HepG2 (cell line): Measurements from ENCODE around the gene DPY30. TPM values are rescaled to one million over a fixed set of nuclear protein-coding genes. Genes with fewer than 3 reads are reported as not detected.

Source experiments
- AKNA ChIP-seq: sonication (generic); formaldehyde crosslinking; IDR thresholded peaks from 2 replicates; pipeline ENCODE4 v1.4.0; 2020; ENCODE audit warnings: missing genetic modification reagents, borderline replicate concordance
- ASH2L ChIP-seq: fragments of 300-600, 200-600 bp; sonication (generic); IDR thresholded peaks from 2 replicates; pipeline ENCODE4 v1.7.0; 2017; ENCODE audit warnings: low read depth, mild to moderate bottlenecking, moderate library complexity, mixed read lengths, low read length; ENCODE audit not compliant: insufficient read length
- CEBPG ChIP-seq: IDR thresholded peaks from 2 replicates; pipeline ENCODE4 v1.6.1; 2016
- HINFP ChIP-seq: sonication (generic); formaldehyde crosslinking; IDR thresholded peaks from 2 replicates; pipeline ENCODE4 v1.4.0; 2020; ENCODE audit warnings: low read depth, mild to moderate bottlenecking, missing genetic modification reagents
- KLF13 ChIP-seq: sonication (generic); formaldehyde crosslinking; IDR thresholded peaks from 2 replicates; pipeline ENCODE4 v1.4.0; 2020; ENCODE audit warnings: mild to moderate bottlenecking, missing genetic modification reagents
- PHB2 ChIP-seq: fragments of 450-650 bp; IDR thresholded peaks from 2 replicates; pipeline ENCODE4 v1.6.1; 2018; ENCODE audit not compliant: partially characterized antibody
- PRDM10 ChIP-seq: sonication (generic); formaldehyde crosslinking; IDR thresholded peaks from 2 replicates; pipeline ENCODE4 v1.4.0; 2020; ENCODE audit warnings: low read depth, missing genetic modification reagents
- SOX5 ChIP-seq: IDR thresholded peaks from 2 replicates; pipeline ENCODE4 v1.6.1; 2016; ENCODE audit warnings: borderline replicate concordance
- TERF1 ChIP-seq: sonication (generic); formaldehyde crosslinking; IDR thresholded peaks from 2 replicates; pipeline ENCODE4 v1.8.0; 2022; ENCODE audit warnings: mild to moderate bottlenecking, missing genetic modification reagents, moderate library complexity
- TRIM24 ChIP-seq: sonication (generic); formaldehyde crosslinking; IDR thresholded peaks from 2 replicates; pipeline ENCODE4 v1.8.0; 2022; ENCODE audit warnings: mild to moderate bottlenecking, missing genetic modification reagents
- ZFX ChIP-seq: sonication (generic); formaldehyde crosslinking; IDR thresholded peaks from 2 replicates; pipeline ENCODE4 v1.4.0; 2020; ENCODE audit warnings: mild to moderate bottlenecking, low read depth, missing genetic modification reagents, moderate library complexity
- ZNF224 ChIP-seq: sonication (generic); formaldehyde crosslinking; IDR thresholded peaks from 2 replicates; pipeline ENCODE4 v1.5.0; 2020; ENCODE audit warnings: mild to moderate bottlenecking, missing genetic modification reagents
- ZNF333 ChIP-seq: sonication (generic); formaldehyde crosslinking; IDR thresholded peaks from 2 replicates; pipeline ENCODE4 v1.4.0; 2020; ENCODE audit warnings: mild to moderate bottlenecking, missing genetic modification reagents, borderline replicate concordance
- ZNF367 ChIP-seq: sonication (generic); formaldehyde crosslinking; IDR thresholded peaks from 2 replicates; pipeline ENCODE4 v1.4.0; 2020; ENCODE audit warnings: missing genetic modification reagents, borderline replicate concordance
- ZNF616 ChIP-seq: sonication (generic); formaldehyde crosslinking; IDR thresholded peaks from 2 replicates; pipeline ENCODE4 v1.5.0; 2020; ENCODE audit warnings: low read depth, mild to moderate bottlenecking, missing genetic modification reagents
- polyA plus RNA-seq, 8 experiments: library from polyadenylated mRNA; depleted of rRNA in 3 of 8; stranded (reverse) in 7 of 8; unstranded in 1 of 8; fragments of >200 nt; fragmentation: Illumina TruSeq in 4 of 8; extraction: Trizol in 4 of 8; gene quantifications; 2 replicates each; pipeline versions ENCODE4 v1.2.1 to v1.2.3, GENCODE V29; 2011 to 2016; ENCODE audit warnings: low read depth in 4 of 8, missing spikeins in 1 of 8, mixed read lengths in 1 of 8; ENCODE audit not compliant: insufficient read depth in 1 of 8
- total RNA-seq, 5 experiments: library from RNA; depleted of rRNA; stranded (reverse); fragments of >200 nt; fragmentation: Illumina TruSeq; extraction: Trizol; gene quantifications; 2 replicates each; pipeline ENCODE4 v1.2.3, GENCODE V29; 2016; ENCODE audit warnings: low read depth in 1 of 5
- TF ChIP-seq, protein P1 (sequence below): sonication (generic); formaldehyde crosslinking; conservative IDR thresholded peaks from 2 replicates; pipeline ENCODE4 v1.4.0; 2020; ENCODE audit warnings: missing genetic modification reagents

The DPY30 gene
- total and polyA plus RNA-seq, 2 of the 13 experiments (the other 11 are each of a cell fraction or from before 2014, with no cell fraction given) = 98.1 to 118 TPM

- TF ChIP-seq AKNA (CRISPR knock-in tag) (no peak), CEBPG (CRISPR knock-in tag) (no peak), ZNF367 (CRISPR knock-in tag) (no peak), ZNF333 (CRISPR knock-in tag) (no peak), TRIM24 (no peak), KLF13 (CRISPR knock-in tag) (no peak), TERF1 (CRISPR knock-in tag) (0 out of 2 replicates have a peak, but pooled peaks have one; percentile 32), SOX5 (CRISPR knock-in tag) (no peak), ASH2L (peak; percentile 31), HINFP (CRISPR knock-in tag) (no peak), PHB2 (no peak), ZNF224 (no peak), ZFX (CRISPR knock-in tag) (peak; percentile 12; the same call in 1 of the 2 replicates), ZNF616 (CRISPR knock-in tag) (no peak), PRDM10 (CRISPR knock-in tag) (no peak)
- TF ChIP-seq, protein P1, sequence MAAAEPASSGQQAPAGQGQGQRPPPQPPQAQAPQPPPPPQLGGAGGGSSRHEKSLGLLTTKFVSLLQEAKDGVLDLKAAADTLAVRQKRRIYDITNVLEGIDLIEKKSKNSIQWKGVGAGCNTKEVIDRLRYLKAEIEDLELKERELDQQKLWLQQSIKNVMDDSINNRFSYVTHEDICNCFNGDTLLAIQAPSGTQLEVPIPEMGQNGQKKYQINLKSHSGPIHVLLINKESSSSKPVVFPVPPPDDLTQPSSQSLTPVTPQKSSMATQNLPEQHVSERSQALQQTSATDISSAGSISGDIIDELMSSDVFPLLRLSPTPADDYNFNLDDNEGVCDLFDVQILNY = no peak
Observed at GRCh38 chr2:32064021-32064601, 24.5 kb upstream of the DPY30 start (continued).
